Measurements from ENCODE around the gene LIME1. TPM values are rescaled to one million over a fixed set of nuclear protein-coding genes. Genes with fewer than 3 reads are reported as not detected.

LIME1 gene
- total and polyA plus RNA-seq, 10 of the 15 experiments (the other 5 are each of a cell fraction or from before 2014, with no cell fraction given), result 0.35 to 154 (median 49.9) TPM

- H3K4me3 ChIP-seq, result no peak overlapping the region
- no peak overlapping the region for H2AFZ ChIP-seq (ENCODE audit: control insufficient read depth, low read depth, low read length)
- 81% methylated on average over 20 of the region's 20 CpGs for WGBS (ENCODE audit: insufficient coverage, insufficient replicate concordance, low lambda C conversion rate, missing lambda C conversion rate)
- DNase-seq (ENCODE audit: low read depth, low spot score) (no peak), FAIRE-seq (no peak), ATAC-seq (peak; percentile 6; the same call in 1 of the 3 replicates)
- in situ Hi-C loops (cut with MboI), result no loop called here
- RAD21 ChIA-PET (ENCODE audit: unreplicated experiment), result no interaction called here
- SMC1A ChIA-PET (ENCODE audit: uncharacterized antibody, unreplicated experiment), result no interaction called here
- no peaks in the 10 kb centered on the region for H3K79me2 ChIP-seq (ENCODE audit: control insufficient read depth, insufficient read depth, low read length)
- TF ChIP-seq NFIC (IDR thresholded peaks at IDR 0.05; ENCODE audit: low read depth, low read length) (no peak), JUND (IDR thresholded peaks at IDR 0.05; ENCODE audit: low read depth, low read length) (no peak), BCL3 (IDR thresholded peaks at IDR 0.05; ENCODE audit: borderline replicate concordance, insufficient read depth, low read depth, low read length, poor library complexity, severe bottlenecking) (peak; percentile 7), SIX5 (IDR thresholded peaks at IDR 0.05; ENCODE audit: low read depth, low read length, severe bottlenecking) (peak; percentile 14), HDAC6 (IDR thresholded peaks at IDR 0.05; ENCODE audit: unreplicated experiment) (no peak)
- no peaks in the 10 kb centered on the region for H3K9me3 ChIP-seq (replicated peaks; ENCODE audit: control insufficient read depth, insufficient read depth, low read length)
- CTCF ChIA-PET, result no interaction called here
- H3K9ac ChIP-seq (ENCODE audit: control insufficient read depth, insufficient read depth, low read length), result no peak overlapping the region
- H3K4me1 ChIP-seq (ENCODE audit: control insufficient read depth, insufficient read depth, low read length), result no peaks in the 10 kb centered on the region; the same call in 1 of the 2 replicates
- intact Hi-C loops (cut with micrococcal nuclease; ENCODE audit: unreplicated experiment), result no loop called here
- H3K4me2 ChIP-seq (ENCODE audit: control insufficient read depth, insufficient read depth), result no peak overlapping the region
- no peak overlapping the region for H3K27ac ChIP-seq (ENCODE audit: control insufficient read depth, insufficient read depth)
- POLR2A ChIA-PET, result no interaction called here
- no peaks in the 10 kb centered on the region for H3K36me3 ChIP-seq (ENCODE audit: control insufficient read depth in 2 of 2, insufficient read depth in 2 of 2, low read length in 1 of 2)
- H3K27me3 ChIP-seq (replicated peaks in 1 of 2; ENCODE audit: control insufficient read depth in 2 of 2, insufficient read depth in 2 of 2, low read length in 1 of 2), result no peaks in the 10 kb centered on the region
- BruUV-seq (replicated peaks), result no TSS peak
- H4K20me1 ChIP-seq (ENCODE audit: control insufficient read depth, insufficient read depth), result no peaks in the 10 kb centered on the region
These were observed 43.9 kb upstream of the LIME1 start for GRCh38 chr20:63692436-63693082.

Data from GM12878 (cell line).